Cardiac fibroblast (primary cell): ENCODE results near the gene LRRC43.
A peak's percentile ranks its signal among the peaks of the same experiment; 100 is the strongest.

ENCODE experiments used
- DNase-seq, 2 donors: peaks; one replicate each; pipeline versions ENCODE4 v3.0.0 to v3.0.0-alpha.2; 2010; ENCODE audit warnings: low read depth in 2 of 2
- H3K4me3 ChIP-seq, 2 donors: replicated peaks in 1 of 2; 1 replicate in 1 of 2; 2 replicates in 1 of 2; pipeline ENCODE4 v1.5.1; 2011; ENCODE audit warnings: low read depth in 2 of 2, low read length in 2 of 2, mild to moderate bottlenecking in 2 of 2, moderate library complexity in 1 of 2
- CTCF ChIP-seq: IDR thresholded peaks from one replicate; pipeline ENCODE4 v1.5.1; 2011; ENCODE audit warnings: low read depth, mild to moderate bottlenecking, low read length, inconsistent platforms

Gene LRRC43

GRCh38 chr12:122144885-122145284, 38.0 kb upstream of the LRRC43 start:
- no peak for DNase-seq
- H3K4me3 ChIP-seq: no peak overlapping the region
- no peak for TF ChIP-seq CTCF

GRCh38 chr12:122145505-122146330, 37.2 kb upstream of the LRRC43 start:
- no peak for DNase-seq
- no peak for TF ChIP-seq CTCF
- H3K4me3 ChIP-seq: no peak overlapping the region

- no peak for DNase-seq
- TF ChIP-seq CTCF: no peak
- H3K4me3 ChIP-seq: no peak overlapping the region
Observed at GRCh38 chr12:122147514-122148290, 35.2 kb upstream of the LRRC43 start.

GRCh38 chr12:122148657-122149056, 34.3 kb upstream of the LRRC43 start:
- DNase-seq: peak; percentile 54 to 57
- TF ChIP-seq CTCF: no peak
- H3K4me3 ChIP-seq: no peak overlapping the region

GRCh38 chr12:122150127-122150681, 32.7 kb upstream of the LRRC43 start:
- TF ChIP-seq CTCF: no peak
- H3K4me3 ChIP-seq: no peak overlapping the region
- no peak for DNase-seq

- no peak for TF ChIP-seq CTCF
- no peak overlapping the region for H3K4me3 ChIP-seq
- no peak for DNase-seq
Observed at GRCh38 chr12:122152754-122153153, 30.2 kb upstream of the LRRC43 start.
